OCI-LY1 (cell line): ENCODE results near the gene CPT1B.
"Not testable (repeated sequence)": the region's sequence is repeated elsewhere in the genome, so short reads cannot be mapped to it uniquely, and the experiment has no call there.

Source experiments
- H2AFZ ChIP-seq: fragments of 200-600 bp; sonication (generic), shearing (Covaris generic); 2 replicates; pipeline ENCODE4 v1.6.0; 2014; ENCODE audit warnings: antibody characterized with exemption, mild to moderate bottlenecking, low read length
- H3F3A ChIP-seq: fragments of 200-600 bp; sonication (generic), shearing (Covaris generic); 2 replicates; pipeline ENCODE4 v1.6.0; 2014; ENCODE audit warnings: mild to moderate bottlenecking, antibody characterized with exemption, low read length, moderate library complexity; ENCODE audit not compliant: insufficient read depth
- H3K27ac ChIP-seq: fragments of 200-600 bp; sonication (generic); 2 replicates; pipeline ENCODE4 v1.5.1; 2014; ENCODE audit warnings: low read length, mixed run types, mild to moderate bottlenecking, low read depth; ENCODE audit not compliant: poor library complexity, severe bottlenecking
- H3K27me3 ChIP-seq: fragments of 200-600 bp; sonication (generic); 2 replicates; pipeline ENCODE4 v1.6.0; 2014; ENCODE audit warnings: antibody characterized with exemption, mild to moderate bottlenecking, low read length, moderate library complexity; ENCODE audit not compliant: insufficient read depth
- H3K36me3 ChIP-seq: fragments of 200-600 bp; sonication (generic); 2 replicates; pipeline ENCODE4 v1.6.1; 2014; ENCODE audit warnings: mild to moderate bottlenecking, antibody characterized with exemption, low read length, moderate library complexity, mixed read lengths; ENCODE audit not compliant: insufficient read depth
- H3K4me1 ChIP-seq: fragments of 200-600 bp; sonication (generic); 2 replicates; pipeline ENCODE4 v1.5.1; 2014; ENCODE audit warnings: mild to moderate bottlenecking, low read length, moderate library complexity; ENCODE audit not compliant: insufficient read depth, severe bottlenecking
- H3K4me2 ChIP-seq: fragments of 200-600 bp; sonication (generic), shearing (Covaris generic); 2 replicates; pipeline ENCODE4 v1.6.1; 2014; ENCODE audit warnings: low read length
- H3K4me3 ChIP-seq: fragments of 200-600 bp; sonication (generic); 2 replicates; pipeline ENCODE4 v1.5.1; 2014; ENCODE audit warnings: low read length, low read depth, mild to moderate bottlenecking, mixed read lengths; ENCODE audit not compliant: poor library complexity, severe bottlenecking
- H3K79me2 ChIP-seq: fragments of 200-600 bp; shearing (Covaris generic); 2 replicates; pipeline ENCODE4 v1.6.1; 2016; ENCODE audit warnings: mixed run types, low read length, mixed read lengths; ENCODE audit not compliant: insufficient read depth
- H3K9ac ChIP-seq: fragments of 200-600 bp; sonication (generic), shearing (Covaris generic); 2 replicates; pipeline ENCODE4 v1.6.1; 2014; ENCODE audit warnings: mild to moderate bottlenecking, low read length, mixed read lengths
- H3K9me2 ChIP-seq: fragments of 200-600 bp; sonication (generic), shearing (Covaris generic); 2 replicates; pipeline ENCODE4 v1.6.1; 2014; ENCODE audit warnings: low read depth, mild to moderate bottlenecking, low read length, mixed read lengths
- H3K9me3 ChIP-seq: fragments of 200-600 bp; shearing (Covaris generic); 2 replicates; pipeline ENCODE4 v1.6.1; 2014; ENCODE audit warnings: low read length, mixed read lengths
- H4K20me1 ChIP-seq: fragments of 200-600 bp; sonication (generic), shearing (Covaris generic); 2 replicates; pipeline ENCODE4 v1.6.0; 2016; ENCODE audit warnings: mild to moderate bottlenecking, low read length; ENCODE audit not compliant: insufficient read depth
- CTCF ChIP-seq: fragments of 200-600 bp; sonication (generic), shearing (Covaris generic); IDR thresholded peaks from 2 replicates; pipeline ENCODE4 v1.5.1; 2017; ENCODE audit warnings: mild to moderate bottlenecking, antibody characterized with exemption, low read length, moderate library complexity, mixed read lengths
- EZH2 ChIP-seq: fragments of 200-600 bp; sonication (generic), shearing (Covaris generic); IDR thresholded peaks from 2 replicates; pipeline ENCODE4 v1.8.0; 2017; ENCODE audit warnings: borderline replicate concordance, mixed run types, mild to moderate bottlenecking, antibody characterized with exemption, low read length, moderate library complexity, mixed read lengths

The CPT1B gene

GRCh38 chr22:50520826-50521453, 57.3 kb downstream of the CPT1B start:
- Histone ChIP-seq H3K27ac (no peak overlapping the region), H3K9me2 (no peaks in the 10 kb centered on the region), H3K4me2 (no peak overlapping the region), H3F3A (no peaks in the 10 kb centered on the region), H2AFZ (no peak overlapping the region), H3K36me3 (peaks cover 85% of the 10 kb centered on the region), H4K20me1 (no peaks in the 10 kb centered on the region), H3K79me2 (no peaks in the 10 kb centered on the region), H3K9ac (no peak overlapping the region), H3K4me3 (no peak overlapping the region), H3K4me1 (peaks cover 18% of the 10 kb centered on the region), H3K9me3 (no peaks in the 10 kb centered on the region), H3K27me3 (no peaks in the 10 kb centered on the region)
- TF ChIP-seq EZH2 (no peak), CTCF (no peak)

- not testable (repeated sequence) for H3K4me2 ChIP-seq, H3K9me3 ChIP-seq, H2AFZ ChIP-seq, H3K27ac ChIP-seq, H3K9me2 ChIP-seq, H3F3A ChIP-seq, H4K20me1 ChIP-seq, H3K9ac ChIP-seq, H3K4me3 ChIP-seq, H3K79me2 ChIP-seq, H3K27me3 ChIP-seq
- H3K4me1 ChIP-seq: peaks cover 18% of the 10 kb centered on the region
- peaks cover 85% of the 10 kb centered on the region for H3K36me3 ChIP-seq
These were observed 58.0 kb downstream of the CPT1B start for GRCh38 chr22:50520184-50520583.

GRCh38 chr22:50519151-50519550, 59.1 kb downstream of the CPT1B start:
- H3K27ac ChIP-seq: no peak overlapping the region
- peaks cover 87% of the 10 kb centered on the region for H3K36me3 ChIP-seq
- no peaks in the 10 kb centered on the region for H4K20me1 ChIP-seq
- no peak overlapping the region for H2AFZ ChIP-seq
- no peak overlapping the region for H3K4me3 ChIP-seq
- H3K4me1 ChIP-seq: peaks cover 9% of the 10 kb centered on the region
- no peak overlapping the region for H3K4me2 ChIP-seq
- no peaks in the 10 kb centered on the region for H3K9me3 ChIP-seq
- H3K27me3 ChIP-seq: no peaks in the 10 kb centered on the region
- H3F3A ChIP-seq: no peaks in the 10 kb centered on the region
- no peak overlapping the region for H3K9ac ChIP-seq
- TF ChIP-seq CTCF (no peak), EZH2 (no peak)
- H3K9me2 ChIP-seq: no peaks in the 10 kb centered on the region
- H3K79me2 ChIP-seq: peaks cover 10% of the 10 kb centered on the region
